Omental fat pad (tissue), 4 donors: ENCODE data around the gene TMOD3. TPM values are rescaled to one million over a fixed set of nuclear protein-coding genes. Genes with fewer than 3 reads are reported as not detected.

ENCODE experiments used
- ATAC-seq: fragments of 150-250 bp; one replicate; pipeline ENCODE4 v1.9.1; 2016; ENCODE audit warnings: mild to moderate bottlenecking, moderate library complexity; ENCODE audit not compliant: low FRiP score
- DNase-seq: peaks from one replicate; pipeline ENCODE4 v3.0.0-alpha.2; 2019; ENCODE audit warnings: low spot score
- total RNA-seq, 4 donors: library from RNA; depleted of rRNA; stranded (reverse); fragments of >200 nt; gene quantifications; one replicate each; pipeline ENCODE4 v1.1.0, GENCODE V29; 2016
- TF ChIP-seq, protein P1 (sequence below), 3 donors: fragments of 450-650 bp; IDR thresholded peaks; one replicate each; pipeline ENCODE4 v1.5.1; 2016 to 2017; ENCODE audit warnings: antibody characterized with exemption in 3 of 3, mild to moderate bottlenecking in 3 of 3, moderate library complexity in 2 of 3

Gene TMOD3
- total RNA-seq, 4 donors from 2014 or later = 25.7 to 47.0 (median 37.3) TPM

DNA sequence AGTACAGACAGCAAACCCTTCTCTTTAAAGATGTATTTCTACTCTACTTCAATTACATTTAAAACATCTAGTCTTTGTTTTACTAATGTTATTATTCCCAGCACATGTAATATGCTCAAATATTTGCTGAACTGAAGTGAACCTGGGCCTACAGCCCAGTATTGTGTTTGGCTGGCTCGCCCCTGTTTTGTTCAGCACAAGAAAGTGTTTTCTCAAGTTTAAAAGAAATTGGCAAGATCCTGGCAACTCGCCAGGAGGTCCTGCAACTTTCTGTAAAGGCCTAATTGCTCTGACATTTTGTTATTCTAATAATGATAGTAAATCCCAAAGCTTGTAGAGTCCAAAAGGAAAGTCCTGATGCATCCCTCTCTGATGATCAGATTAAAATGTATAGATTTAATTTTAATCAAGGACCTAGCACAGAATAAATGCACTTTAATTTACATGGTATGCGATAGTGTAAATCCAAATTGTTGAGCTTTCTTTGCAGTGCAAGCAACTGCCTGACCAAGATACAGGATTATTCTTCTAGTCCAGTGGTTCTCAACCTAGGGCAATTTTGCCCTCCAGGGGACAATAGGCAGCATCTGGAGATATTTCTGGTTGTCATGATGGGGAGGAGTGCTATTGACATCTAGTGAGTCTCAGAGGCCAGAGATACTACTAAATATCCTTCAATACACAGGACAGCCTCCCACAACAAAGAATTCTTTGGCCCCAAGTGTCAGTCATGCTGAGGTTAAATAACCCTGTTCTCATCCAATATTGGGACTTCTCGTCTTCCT, 35.7 kb upstream of the TMOD3 start:
- no peak for ATAC-seq
- TF ChIP-seq, protein P1, sequence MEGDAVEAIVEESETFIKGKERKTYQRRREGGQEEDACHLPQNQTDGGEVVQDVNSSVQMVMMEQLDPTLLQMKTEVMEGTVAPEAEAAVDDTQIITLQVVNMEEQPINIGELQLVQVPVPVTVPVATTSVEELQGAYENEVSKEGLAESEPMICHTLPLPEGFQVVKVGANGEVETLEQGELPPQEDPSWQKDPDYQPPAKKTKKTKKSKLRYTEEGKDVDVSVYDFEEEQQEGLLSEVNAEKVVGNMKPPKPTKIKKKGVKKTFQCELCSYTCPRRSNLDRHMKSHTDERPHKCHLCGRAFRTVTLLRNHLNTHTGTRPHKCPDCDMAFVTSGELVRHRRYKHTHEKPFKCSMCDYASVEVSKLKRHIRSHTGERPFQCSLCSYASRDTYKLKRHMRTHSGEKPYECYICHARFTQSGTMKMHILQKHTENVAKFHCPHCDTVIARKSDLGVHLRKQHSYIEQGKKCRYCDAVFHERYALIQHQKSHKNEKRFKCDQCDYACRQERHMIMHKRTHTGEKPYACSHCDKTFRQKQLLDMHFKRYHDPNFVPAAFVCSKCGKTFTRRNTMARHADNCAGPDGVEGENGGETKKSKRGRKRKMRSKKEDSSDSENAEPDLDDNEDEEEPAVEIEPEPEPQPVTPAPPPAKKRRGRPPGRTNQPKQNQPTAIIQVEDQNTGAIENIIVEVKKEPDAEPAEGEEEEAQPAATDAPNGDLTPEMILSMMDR (IDR thresholded peaks at IDR 0.05) = no peak
- DNase-seq = no peak

DNA sequence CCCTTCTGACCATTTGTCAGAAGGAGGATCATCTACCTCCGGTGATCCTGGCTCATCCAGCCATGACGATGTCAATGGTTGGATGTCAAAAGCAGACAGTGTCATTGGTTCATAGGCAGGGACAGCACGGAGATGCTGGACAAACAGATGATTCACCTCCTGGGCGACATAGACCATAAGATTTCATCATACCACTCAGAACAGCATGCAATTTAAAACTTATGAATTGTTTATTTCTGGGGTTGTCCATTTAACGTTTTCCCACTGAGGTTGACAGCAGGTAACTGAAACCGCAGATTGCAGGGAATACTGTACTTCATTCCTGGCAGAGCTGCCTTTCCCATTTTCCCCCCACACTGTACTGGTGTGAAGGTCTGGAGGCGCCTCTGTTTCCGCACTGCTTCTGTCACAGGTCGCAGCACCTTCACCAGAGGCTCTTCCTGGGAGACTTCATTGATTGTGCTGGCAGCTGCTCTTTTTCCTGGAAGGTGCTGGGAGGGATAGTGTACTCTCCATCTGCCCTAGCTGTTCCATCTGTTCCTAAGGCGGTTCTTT, 32.5 kb upstream of the TMOD3 start:
- DNase-seq (no peak), ATAC-seq (no peak)
- TF ChIP-seq, protein P1 (IDR thresholded peaks at IDR 0.05) = no peak

DNA sequence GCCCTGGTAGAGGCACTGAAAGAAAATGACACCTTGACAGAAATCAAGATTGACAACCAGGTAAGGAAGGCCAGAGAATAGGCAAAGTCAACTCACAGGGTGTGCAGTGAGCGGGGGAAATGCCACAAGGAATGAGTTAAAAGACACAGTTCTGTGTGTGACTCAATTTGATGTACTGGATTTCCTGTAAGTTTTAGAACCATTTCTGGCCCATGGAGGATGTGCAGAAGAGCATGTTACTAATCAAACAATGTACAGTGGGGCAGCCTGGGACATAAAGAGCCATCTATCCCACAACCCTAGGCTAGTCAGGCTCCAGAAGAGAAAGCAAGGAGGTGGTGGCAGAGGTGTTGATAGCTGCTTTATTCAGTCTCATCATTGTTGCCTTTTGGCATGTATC, 31.2 kb upstream of the TMOD3 start:
- ATAC-seq = no peak
- TF ChIP-seq, protein P1 (IDR thresholded peaks at IDR 0.05) = no peak
- DNase-seq = no peak

DNA sequence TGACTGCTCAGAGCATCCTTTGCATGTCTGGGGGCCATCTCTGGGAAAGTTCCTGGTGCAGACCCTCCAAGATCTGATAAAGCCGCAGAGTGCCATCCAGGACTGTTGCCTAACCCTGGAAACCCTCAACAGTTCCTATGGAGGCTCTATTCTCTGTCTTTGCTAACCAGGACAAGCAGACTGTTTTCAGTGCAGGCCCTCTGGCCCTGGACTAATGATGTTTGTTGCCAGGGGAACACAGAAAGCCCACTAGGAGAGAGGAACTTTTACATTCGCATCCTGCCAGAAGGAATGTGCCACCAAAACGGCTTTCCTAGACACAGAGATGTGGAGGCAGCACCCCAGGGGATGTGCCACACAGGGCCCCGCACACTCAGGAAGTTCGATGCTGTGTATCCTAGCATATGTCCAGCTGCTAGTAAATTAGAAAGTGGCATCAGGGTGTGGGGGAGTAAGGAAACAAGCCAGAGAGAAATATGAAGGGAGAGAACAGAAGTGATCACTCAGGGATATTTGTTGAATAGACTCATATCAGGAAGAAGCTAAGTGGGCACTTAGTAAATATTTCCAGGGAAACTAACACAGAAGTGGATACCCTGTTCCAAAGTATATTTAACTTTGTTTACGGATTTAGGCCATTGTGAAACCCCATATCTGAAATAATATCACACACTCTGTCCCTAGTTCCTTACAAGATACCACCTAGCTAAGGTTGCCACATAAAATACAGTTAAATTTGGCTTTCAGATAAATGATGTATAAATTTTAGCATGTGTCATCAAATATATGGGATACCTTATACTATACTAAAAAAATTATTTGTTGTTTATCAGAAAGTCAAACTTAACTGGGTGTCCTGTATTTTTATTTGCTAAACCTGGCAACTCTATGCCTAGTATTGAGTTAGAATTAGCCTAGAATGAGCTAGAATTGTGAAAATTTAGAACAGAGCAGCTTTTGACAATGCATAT, 29.9 kb upstream of the TMOD3 start:
- ATAC-seq (no peak), DNase-seq (no peak)
- TF ChIP-seq, protein P1 (IDR thresholded peaks at IDR 0.05) = no peak

DNA sequence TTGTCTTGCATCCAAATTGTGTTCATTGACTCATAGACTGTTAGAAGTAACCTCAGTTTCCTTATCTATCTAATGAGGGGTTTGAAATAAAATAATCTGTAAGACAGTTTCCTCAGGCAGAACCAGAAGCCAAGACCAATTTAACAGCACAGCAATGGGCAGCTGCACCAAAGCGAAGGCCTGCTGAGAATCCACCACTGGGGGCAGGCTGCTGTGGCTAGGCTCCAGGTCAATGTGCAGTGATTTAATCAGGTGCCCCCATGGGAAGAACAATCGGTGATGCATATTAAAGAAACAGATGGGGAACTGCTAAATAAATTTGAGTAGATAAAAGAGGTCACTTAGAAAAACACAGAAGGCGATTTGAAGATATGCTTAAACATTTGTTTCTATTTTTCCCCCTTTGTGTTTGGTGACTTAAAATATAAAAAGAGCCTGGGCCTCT, 28.0 kb upstream of the TMOD3 start:
- TF ChIP-seq, protein P1 (IDR thresholded peaks at IDR 0.05) = no peak
- no peak for DNase-seq
- no peak for ATAC-seq

DNA sequence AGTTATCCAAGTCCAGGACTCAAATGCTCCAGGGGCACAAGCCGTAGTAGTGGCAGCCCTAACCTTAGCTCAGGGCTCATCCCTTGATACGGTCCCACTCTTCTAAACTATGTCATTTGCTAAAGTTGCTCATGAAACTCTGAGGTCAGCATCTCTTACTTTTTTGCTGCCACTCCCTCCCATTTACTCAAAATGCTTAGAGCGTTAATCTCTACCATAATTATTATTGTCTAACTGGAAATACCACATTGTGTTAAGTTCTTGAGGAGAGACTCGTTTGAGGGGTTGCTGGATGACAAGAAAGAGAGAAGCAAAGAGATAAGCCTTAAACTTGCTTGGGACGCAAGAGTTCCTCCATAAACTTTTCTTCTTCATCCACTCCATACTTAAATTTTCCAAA, 26.9 kb upstream of the TMOD3 start:
- DNase-seq = no peak
- TF ChIP-seq, protein P1 (IDR thresholded peaks at IDR 0.05) = no peak
- no peak for ATAC-seq
